ENCODE measurements around the gene PECR.

DNA sequence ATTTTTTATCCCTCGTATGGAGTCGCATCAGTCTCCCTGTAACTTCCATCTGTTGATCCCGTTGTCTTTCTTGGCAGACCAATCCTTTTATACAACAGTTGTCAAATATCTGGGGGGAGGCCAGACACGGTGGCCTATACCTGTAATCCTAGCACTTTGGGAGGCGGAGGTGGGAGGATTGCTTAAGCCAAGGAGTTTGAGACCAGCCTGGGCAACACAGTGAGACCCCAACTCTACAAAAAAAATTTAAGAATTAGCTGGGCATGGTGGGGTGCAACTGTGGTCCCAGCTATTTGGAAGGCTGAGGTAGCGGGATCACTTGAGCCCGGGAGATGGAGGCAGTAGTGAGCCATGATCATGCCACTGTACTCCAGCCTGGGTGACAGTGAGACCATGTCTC is 29.5 kb upstream of the PECR start:
- TF ChIP-seq, protein P1, sequence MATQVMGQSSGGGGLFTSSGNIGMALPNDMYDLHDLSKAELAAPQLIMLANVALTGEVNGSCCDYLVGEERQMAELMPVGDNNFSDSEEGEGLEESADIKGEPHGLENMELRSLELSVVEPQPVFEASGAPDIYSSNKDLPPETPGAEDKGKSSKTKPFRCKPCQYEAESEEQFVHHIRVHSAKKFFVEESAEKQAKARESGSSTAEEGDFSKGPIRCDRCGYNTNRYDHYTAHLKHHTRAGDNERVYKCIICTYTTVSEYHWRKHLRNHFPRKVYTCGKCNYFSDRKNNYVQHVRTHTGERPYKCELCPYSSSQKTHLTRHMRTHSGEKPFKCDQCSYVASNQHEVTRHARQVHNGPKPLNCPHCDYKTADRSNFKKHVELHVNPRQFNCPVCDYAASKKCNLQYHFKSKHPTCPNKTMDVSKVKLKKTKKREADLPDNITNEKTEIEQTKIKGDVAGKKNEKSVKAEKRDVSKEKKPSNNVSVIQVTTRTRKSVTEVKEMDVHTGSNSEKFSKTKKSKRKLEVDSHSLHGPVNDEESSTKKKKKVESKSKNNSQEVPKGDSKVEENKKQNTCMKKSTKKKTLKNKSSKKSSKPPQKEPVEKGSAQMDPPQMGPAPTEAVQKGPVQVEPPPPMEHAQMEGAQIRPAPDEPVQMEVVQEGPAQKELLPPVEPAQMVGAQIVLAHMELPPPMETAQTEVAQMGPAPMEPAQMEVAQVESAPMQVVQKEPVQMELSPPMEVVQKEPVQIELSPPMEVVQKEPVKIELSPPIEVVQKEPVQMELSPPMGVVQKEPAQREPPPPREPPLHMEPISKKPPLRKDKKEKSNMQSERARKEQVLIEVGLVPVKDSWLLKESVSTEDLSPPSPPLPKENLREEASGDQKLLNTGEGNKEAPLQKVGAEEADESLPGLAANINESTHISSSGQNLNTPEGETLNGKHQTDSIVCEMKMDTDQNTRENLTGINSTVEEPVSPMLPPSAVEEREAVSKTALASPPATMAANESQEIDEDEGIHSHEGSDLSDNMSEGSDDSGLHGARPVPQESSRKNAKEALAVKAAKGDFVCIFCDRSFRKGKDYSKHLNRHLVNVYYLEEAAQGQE (IDR thresholded peaks at IDR 0.05; ENCODE audit: low read depth): no peak
- no peak for TF ChIP-seq EZH2 (IDR thresholded peaks at IDR 0.05)
